ENCODE results near the gene VPS8.

DNA sequence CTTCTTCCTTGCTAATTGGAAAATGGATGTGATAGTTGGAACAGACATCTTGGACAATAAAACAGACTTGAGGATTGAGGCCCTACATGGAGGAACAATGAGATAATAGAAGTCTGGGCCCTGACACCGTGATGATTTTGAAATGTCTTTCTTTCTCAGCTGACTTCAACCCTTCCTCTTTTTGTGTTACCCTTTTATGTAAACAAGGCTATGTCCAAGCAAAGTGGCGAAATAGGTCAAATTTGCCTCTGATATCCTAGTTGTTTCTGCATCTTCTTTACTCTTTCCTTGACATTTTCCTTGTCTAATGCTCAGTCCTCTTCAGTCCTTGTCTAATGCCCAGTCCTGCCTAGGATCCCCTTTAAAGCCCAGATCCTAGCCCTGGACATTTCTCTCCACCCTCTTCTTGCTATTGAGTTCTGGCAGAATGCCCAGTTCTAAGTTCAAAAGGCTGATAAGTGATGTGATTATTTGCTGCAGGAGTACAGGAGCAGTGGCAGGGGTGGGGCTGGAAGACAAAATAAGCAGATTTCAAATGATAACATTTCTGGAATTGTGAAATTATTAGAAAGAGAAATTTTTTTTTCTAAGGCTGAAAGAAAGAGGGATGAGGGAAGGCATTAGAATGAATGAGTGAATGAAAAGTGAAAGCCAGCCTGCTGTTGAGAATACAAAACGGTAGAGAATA is 6.5 kb upstream of the VPS8 start:
- TF ChIP-seq FOXM1 (IDR thresholded peaks at IDR 0.05; ENCODE audit: borderline replicate concordance) (no peak), SUZ12 (IDR thresholded peaks at IDR 0.05) (no peak), ZNF384 (IDR thresholded peaks at IDR 0.05) (no peak), SP1 (IDR thresholded peaks at IDR 0.05) (no peak), NFRKB (IDR thresholded peaks at IDR 0.05) (no peak), TARDBP (IDR thresholded peaks at IDR 0.05) (no peak), LEF1 (IDR thresholded peaks at IDR 0.05; ENCODE audit: borderline replicate concordance) (no peak), ELF4 (IDR thresholded peaks at IDR 0.05) (no peak), HDGF (IDR thresholded peaks at IDR 0.05; ENCODE audit: borderline replicate concordance) (no peak), ARNT (IDR thresholded peaks at IDR 0.05) (no peak), FOXK2 (IDR thresholded peaks at IDR 0.05) (no peak), BHLHE40 (IDR thresholded peaks at IDR 0.05; ENCODE audit: borderline replicate concordance) (no peak)
- TF ChIP-seq, protein P1, sequence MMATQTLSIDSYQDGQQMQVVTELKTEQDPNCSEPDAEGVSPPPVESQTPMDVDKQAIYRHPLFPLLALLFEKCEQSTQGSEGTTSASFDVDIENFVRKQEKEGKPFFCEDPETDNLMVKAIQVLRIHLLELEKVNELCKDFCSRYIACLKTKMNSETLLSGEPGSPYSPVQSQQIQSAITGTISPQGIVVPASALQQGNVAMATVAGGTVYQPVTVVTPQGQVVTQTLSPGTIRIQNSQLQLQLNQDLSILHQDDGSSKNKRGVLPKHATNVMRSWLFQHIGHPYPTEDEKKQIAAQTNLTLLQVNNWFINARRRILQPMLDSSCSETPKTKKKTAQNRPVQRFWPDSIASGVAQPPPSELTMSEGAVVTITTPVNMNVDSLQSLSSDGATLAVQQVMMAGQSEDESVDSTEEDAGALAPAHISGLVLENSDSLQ (IDR thresholded peaks at IDR 0.05), result no peak

Measured in HEK293T (cell line).